PC-3 (cell line): ENCODE measurements around the gene ETV1.

ENCODE experiments used
- CTCF ChIP-seq: fragments of 300-600 bp; sonication (generic); conservative IDR thresholded peaks from 2 replicates; pipeline ENCODE4 v1.5.1; 2017; ENCODE audit warnings: antibody characterized with exemption, low read depth, mild to moderate bottlenecking, low read length
- EZH2 ChIP-seq: fragments of 300-600 bp; sonication (generic); IDR thresholded peaks from one replicate; pipeline ENCODE4 v1.6.1; 2017; ENCODE audit warnings: antibody characterized with exemption, mild to moderate bottlenecking, low read length; ENCODE audit not compliant: unreplicated experiment
- EZH2phosphoT487 ChIP-seq: fragments of 300-600 bp; sonication (generic); IDR thresholded peaks from 2 replicates; pipeline ENCODE4 v1.6.1; 2018; ENCODE audit warnings: mild to moderate bottlenecking, antibody characterized with exemption, low read length, borderline replicate concordance

- TF ChIP-seq EZH2: no peak
- TF ChIP-seq CTCF: no peak
- TF ChIP-seq EZH2phosphoT487: no peak
Observed at GRCh38 chr7:14013898-14014297, 24.4 kb upstream of the ETV1 start.
